Dedifferentiated amniotic fluid mesenchymal stem cell (primary cell): ENCODE data around the gene SIRT2.
"Not testable (repeated sequence)": the region's sequence is repeated elsewhere in the genome, so short reads cannot be mapped to it uniquely, and the experiment has no call there.

Experiments
- DNase-seq: peaks from one replicate; pipeline ENCODE4 v3.0.0-alpha.2; 2016; ENCODE audit errors: extremely low spot score

The SIRT2 gene

GRCh38 chr19:38899447-38900201 is at the start of gene SIRT2, which contains the start of gene NFKBIB:
SIRT2 (minus strand) TSS chr19:38899618; CDS start chr19:38899521, 97 bp downstream.
NFKBIB (plus strand) TSS chr19:38899969; CDS start chr19:38900033, 64 bp downstream.
- peak; percentile 100 for DNase-seq

DNA sequence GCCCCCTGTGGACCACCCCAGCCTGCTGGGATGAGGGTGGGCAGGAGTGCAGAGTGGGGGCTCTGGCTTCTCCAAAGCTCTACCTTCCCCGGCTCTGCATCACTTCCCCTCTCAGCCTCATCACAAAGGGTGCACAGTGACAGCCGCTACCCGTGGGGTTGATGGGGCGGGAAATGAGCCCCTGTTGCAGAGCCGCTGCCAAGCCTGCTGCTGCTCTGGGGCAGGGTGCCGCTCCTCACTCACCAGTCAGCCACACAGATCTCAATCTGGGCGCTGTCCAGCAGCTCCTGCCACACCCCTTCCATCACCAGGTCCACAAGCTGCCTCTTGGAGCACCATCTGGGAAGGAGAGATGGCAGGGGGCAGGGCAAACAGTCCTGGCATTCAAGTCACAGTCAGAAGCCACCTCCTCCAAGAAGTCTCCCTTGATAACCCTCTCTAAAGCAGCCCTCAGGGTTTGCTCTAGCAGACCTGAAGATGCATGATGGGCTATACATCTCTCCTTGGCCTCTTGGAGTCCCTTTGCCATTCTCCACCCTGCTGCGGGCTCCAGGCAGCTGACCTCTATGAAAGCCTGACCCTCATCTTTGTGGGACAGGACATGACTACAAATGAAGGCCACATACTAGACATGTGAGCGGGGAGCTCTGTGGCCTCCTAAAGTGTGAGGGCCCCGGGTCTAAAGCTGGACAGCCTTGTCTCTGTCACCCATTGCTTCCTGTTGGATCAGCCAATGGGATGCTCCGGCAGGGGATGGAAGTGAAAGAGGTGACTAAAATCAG is 47.0 kb upstream of the SIRT2 start:
- no peak for DNase-seq

- DNase-seq, result no peak
These were observed 46.3 kb upstream of the SIRT2 start for GRCh38 chr19:38945562-38946228.

- no peak for DNase-seq
These were observed 45.6 kb upstream of the SIRT2 start for GRCh38 chr19:38944981-38945506.

DNA sequence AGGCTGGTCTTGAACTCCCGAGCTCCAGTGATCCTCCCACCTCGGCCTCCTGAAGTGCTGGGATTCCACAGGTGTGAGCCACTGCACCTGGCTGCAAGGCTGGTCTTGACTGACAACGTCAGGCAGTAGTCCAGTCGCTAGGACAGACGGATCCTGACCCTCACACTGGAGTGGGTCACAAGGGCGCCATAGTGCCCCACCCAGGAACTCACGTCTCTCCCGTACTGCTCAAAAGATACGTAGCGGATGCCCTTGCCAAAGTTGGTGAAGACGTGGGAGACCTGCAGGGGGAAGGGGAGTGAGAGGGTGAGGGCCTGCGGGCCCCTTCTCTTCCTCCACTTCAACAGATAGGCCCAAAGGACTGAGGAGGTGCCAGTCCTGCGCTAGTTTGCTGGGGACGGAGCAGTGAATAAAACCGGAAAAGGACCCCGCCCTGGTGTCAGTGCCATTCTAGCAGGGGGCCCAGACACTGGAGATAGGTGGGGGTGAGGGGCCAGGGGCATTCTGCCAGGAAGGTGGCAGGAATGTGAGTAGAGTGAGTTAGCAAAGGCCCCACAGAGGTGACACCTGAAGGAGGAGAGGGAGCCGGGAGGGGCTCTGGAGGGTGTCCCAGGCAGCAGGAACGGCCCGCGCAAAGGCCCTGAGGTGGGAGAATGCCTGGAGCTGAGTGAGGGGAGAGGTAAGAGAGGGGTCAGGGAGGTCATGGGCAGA is 43.2 kb upstream of the SIRT2 start:
- DNase-seq, result no peak

- no peak for DNase-seq
These were observed 42.6 kb upstream of the SIRT2 start for GRCh38 chr19:38941979-38942378.

- not testable (repeated sequence) for DNase-seq
These were observed 42.0 kb upstream of the SIRT2 start for GRCh38 chr19:38941466-38941865.

DNA sequence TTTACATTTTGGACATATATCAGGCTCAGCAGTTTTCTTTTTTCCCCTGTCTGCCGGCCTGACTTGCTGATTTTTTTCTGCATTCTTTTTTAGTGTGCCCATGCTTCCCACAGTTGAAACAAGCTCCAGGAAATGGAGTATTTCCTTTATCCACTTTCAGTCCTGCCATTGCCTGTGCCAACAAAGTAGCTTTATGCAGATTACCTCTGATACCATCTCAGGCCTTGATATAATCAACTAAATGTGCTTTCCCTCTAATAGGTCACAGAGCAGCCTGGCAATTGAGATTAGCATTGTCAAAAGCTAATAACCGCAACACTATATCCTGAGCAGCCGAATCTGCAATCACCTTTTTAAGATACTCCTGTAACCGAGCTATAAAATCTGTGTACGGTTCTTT is 40.5 kb upstream of the SIRT2 start:
- no peak for DNase-seq

- no peak for DNase-seq
These were observed 34.1 kb upstream of the SIRT2 start for GRCh38 chr19:38933544-38933943.

DNA sequence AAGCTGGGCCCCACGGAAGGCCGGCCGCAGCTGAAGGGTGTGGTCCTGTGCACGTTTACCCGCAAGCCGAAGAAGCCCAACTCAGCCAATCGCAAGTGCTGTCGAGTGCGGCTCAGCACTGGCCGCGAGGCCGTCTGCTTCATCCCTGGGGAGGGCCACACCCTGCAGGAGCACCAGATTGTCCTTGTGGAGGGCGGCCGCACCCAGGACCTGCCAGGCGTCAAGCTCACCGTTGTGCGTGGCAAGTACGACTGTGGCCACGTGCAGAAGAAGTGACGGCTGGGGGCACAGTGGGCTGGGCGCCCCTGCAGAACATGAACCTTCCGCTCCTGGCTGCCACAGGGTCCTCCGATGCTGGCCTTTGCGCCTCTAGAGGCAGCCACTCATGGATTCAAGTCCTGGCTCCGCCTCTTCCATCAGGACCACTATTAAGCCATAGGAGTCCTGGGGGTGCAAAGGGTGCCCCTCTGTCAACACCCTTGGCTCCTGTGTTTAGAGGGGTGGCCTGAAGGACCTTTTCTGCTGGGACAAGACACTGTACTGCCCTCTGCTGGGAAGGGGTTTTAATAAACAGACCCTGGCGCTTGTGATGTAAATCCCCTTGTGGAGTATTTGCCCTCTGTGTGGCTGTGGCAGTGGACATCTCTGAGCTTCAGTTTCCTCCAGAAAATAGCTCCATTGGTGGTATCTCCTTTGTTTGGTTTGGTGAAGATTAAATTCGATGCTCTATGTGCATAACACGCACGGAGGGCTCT is 33.2 kb upstream of the SIRT2 start:
- DNase-seq, result peak; percentile 20

GRCh38 chr19:38931521-38931793 is 32.0 kb upstream of the SIRT2 start:
- DNase-seq, result no peak

- DNase-seq, result peak; percentile 100
These were observed 31.5 kb upstream of the SIRT2 start, which contains the start of gene MRPS12 for GRCh38 chr19:38930776-38931520. MRPS12 (plus strand) TSS chr19:38930944; CDS start chr19:38931295, 351 bp downstream.

- peak; percentile 94 for DNase-seq
These were observed 30.7 kb upstream of the SIRT2 start, which contains the start of gene SARS2 for GRCh38 chr19:38929929-38930775. SARS2 (minus strand) TSS chr19:38930763; CDS start chr19:38930736, 27 bp downstream.

GRCh38 chr19:38928391-38929001 is 29.1 kb upstream of the SIRT2 start:
- no peak for DNase-seq

- no peak for DNase-seq
These were observed 25.0 kb upstream of the SIRT2 start for GRCh38 chr19:38924388-38924787.

DNA sequence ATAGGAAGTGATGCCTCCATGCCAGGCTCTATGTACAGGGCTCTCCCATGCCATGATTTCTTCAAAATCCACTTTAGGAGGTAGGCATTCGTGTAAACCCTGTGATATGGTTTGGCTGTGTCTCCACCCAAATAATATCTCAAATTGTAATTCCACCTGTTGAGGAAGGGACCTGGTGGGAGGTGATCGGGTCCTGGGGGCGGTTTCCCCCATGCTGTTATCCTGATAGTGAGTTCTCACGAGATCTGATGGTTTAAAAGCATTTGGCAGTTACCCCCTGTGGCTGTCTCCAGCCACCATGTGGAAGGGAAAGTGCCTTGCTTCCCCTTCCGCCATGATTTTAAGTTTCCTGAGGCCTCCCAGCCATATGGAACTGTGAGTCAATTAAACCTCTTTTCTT is 23.1 kb upstream of the SIRT2 start:
- no peak for DNase-seq

DNA sequence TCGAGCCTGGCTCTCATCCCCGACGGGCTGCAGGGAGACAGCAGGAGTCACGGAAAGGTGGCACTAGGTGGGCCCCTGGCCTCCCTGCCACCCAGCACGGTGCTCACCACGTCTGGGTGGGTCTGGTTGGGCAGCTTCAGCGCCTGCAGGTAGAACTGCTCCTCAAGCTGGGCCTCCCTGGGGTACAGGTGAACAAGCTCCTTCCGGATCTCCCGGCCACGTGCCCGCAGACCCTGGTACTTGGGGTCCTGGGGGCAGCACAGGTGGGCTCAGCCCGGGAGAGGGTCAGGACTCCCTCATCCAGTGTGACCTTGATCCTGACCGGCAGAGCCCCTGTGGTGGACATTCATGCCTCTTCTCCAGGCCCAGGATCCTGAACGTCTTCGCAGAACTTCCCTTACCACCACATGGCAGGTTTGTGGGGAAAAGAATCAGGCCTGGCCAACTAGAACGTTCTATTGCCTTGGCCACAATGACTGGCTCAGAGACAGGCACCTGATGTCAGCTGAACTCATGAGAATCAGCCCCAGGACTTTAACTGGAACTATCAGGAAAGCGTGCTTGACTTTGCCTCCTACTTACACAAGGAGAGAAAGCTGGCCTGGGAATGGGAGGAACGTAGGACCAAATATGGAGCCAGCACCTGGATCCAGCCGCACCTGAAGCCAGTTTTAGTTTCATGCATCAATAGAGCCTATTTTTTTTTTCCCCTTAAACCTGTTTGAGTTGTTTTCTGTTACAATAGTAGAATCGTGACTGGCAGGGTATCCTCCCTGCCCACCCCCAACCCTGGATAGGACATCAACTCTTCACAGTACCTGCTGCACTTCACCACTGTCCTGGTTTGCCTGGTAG is 22.2 kb upstream of the SIRT2 start:
- DNase-seq, result no peak
